ENCODE data around the gene MUC22.

Gene MUC22

GRCh38 chr6:31001281-31001888 lies 8.9 kb upstream of the MUC22 start:
- Histone ChIP-seq H3K36me3 (ENCODE audit: insufficient read depth, insufficient read length, low read length) (no peaks in the 10 kb centered on the region), H3K27me3 (ENCODE audit: insufficient read depth, insufficient read length) (no peaks in the 10 kb centered on the region), H3K9ac (ENCODE audit: insufficient read length, low read depth) (no peak overlapping the region), H3K9me3 (ENCODE audit: insufficient read depth, low read length) (no peaks in the 10 kb centered on the region; the same call in 1 of the 2 replicates), H3K4me3 (ENCODE audit: insufficient read length, low read depth) (no peak overlapping the region), H3K4me1 (ENCODE audit: insufficient read depth, insufficient read length) (no peaks in the 10 kb centered on the region)
- no peak for DNase-seq (ENCODE audit: low read depth, low spot score)
- no peak for TF ChIP-seq YY1 (IDR thresholded peaks at IDR 0.05; ENCODE audit: insufficient read depth, insufficient read length)
- TF ChIP-seq ZNF274 (IDR thresholded peaks at IDR 0.05; ENCODE audit: low read depth, low read length) = no peak
- TF ChIP-seq SUZ12 (IDR thresholded peaks at IDR 0.05; ENCODE audit: extremely low read depth, insufficient read depth, insufficient read length) = no peak

- Histone ChIP-seq H3K36me3 (ENCODE audit: insufficient read depth, insufficient read length, low read length) (no peaks in the 10 kb centered on the region), H3K4me3 (ENCODE audit: insufficient read length, low read depth) (no peak overlapping the region), H3K27me3 (ENCODE audit: insufficient read depth, insufficient read length) (no peaks in the 10 kb centered on the region), H3K4me1 (ENCODE audit: insufficient read depth, insufficient read length) (no peaks in the 10 kb centered on the region), H3K9ac (ENCODE audit: insufficient read length, low read depth) (no peak overlapping the region), H3K9me3 (ENCODE audit: insufficient read depth, low read length) (no peaks in the 10 kb centered on the region; the same call in 1 of the 2 replicates)
- DNase-seq (ENCODE audit: low read depth, low spot score) = no peak
- TF ChIP-seq ZNF274 (IDR thresholded peaks at IDR 0.05; ENCODE audit: low read depth, low read length) (no peak), YY1 (IDR thresholded peaks at IDR 0.05; ENCODE audit: insufficient read depth, insufficient read length) (no peak), SUZ12 (IDR thresholded peaks at IDR 0.05; ENCODE audit: extremely low read depth, insufficient read depth, insufficient read length) (no peak)
Observed at GRCh38 chr6:31002471-31002870, 7.8 kb upstream of the MUC22 start.

- Histone ChIP-seq H3K36me3 (ENCODE audit: insufficient read depth, insufficient read length, low read length) (no peaks in the 10 kb centered on the region), H3K9ac (ENCODE audit: insufficient read length, low read depth) (no peak overlapping the region), H3K4me1 (ENCODE audit: insufficient read depth, insufficient read length) (no peaks in the 10 kb centered on the region), H3K4me3 (ENCODE audit: insufficient read length, low read depth) (no peak overlapping the region), H3K9me3 (ENCODE audit: insufficient read depth, low read length) (no peaks in the 10 kb centered on the region; the same call in 1 of the 2 replicates), H3K27me3 (ENCODE audit: insufficient read depth, insufficient read length) (no peaks in the 10 kb centered on the region)
- no peak for TF ChIP-seq SUZ12 (IDR thresholded peaks at IDR 0.05; ENCODE audit: extremely low read depth, insufficient read depth, insufficient read length)
- no peak for TF ChIP-seq ZNF274 (IDR thresholded peaks at IDR 0.05; ENCODE audit: low read depth, low read length)
- no peak for TF ChIP-seq YY1 (IDR thresholded peaks at IDR 0.05; ENCODE audit: insufficient read depth, insufficient read length)
- no peak for DNase-seq (ENCODE audit: low read depth, low spot score)
Observed at GRCh38 chr6:31004794-31005193, 5.5 kb upstream of the MUC22 start.

GRCh38 chr6:31005249-31006020 lies 4.8 kb upstream of the MUC22 start:
- no peak overlapping the region for H3K4me3 ChIP-seq (ENCODE audit: insufficient read length, low read depth)
- no peaks in the 10 kb centered on the region for H3K36me3 ChIP-seq (ENCODE audit: insufficient read depth, insufficient read length, low read length)
- no peak overlapping the region for H3K9ac ChIP-seq (ENCODE audit: insufficient read length, low read depth)
- no peaks in the 10 kb centered on the region for H3K9me3 ChIP-seq (ENCODE audit: insufficient read depth, low read length)
- TF ChIP-seq ZNF274 (IDR thresholded peaks at IDR 0.05; ENCODE audit: low read depth, low read length) = no peak
- no peak for TF ChIP-seq YY1 (IDR thresholded peaks at IDR 0.05; ENCODE audit: insufficient read depth, insufficient read length)
- TF ChIP-seq SUZ12 (IDR thresholded peaks at IDR 0.05; ENCODE audit: extremely low read depth, insufficient read depth, insufficient read length) = no peak
- no peaks in the 10 kb centered on the region for H3K27me3 ChIP-seq (ENCODE audit: insufficient read depth, insufficient read length)
- no peak for DNase-seq (ENCODE audit: low read depth, low spot score)
- no peaks in the 10 kb centered on the region for H3K4me1 ChIP-seq (ENCODE audit: insufficient read depth, insufficient read length)

GRCh38 chr6:31007694-31008093 lies 2.6 kb upstream of the MUC22 start:
- no peaks in the 10 kb centered on the region for H3K36me3 ChIP-seq (ENCODE audit: insufficient read depth, insufficient read length, low read length)
- no peak for TF ChIP-seq YY1 (IDR thresholded peaks at IDR 0.05; ENCODE audit: insufficient read depth, insufficient read length)
- TF ChIP-seq SUZ12 (IDR thresholded peaks at IDR 0.05; ENCODE audit: extremely low read depth, insufficient read depth, insufficient read length) = no peak
- TF ChIP-seq ZNF274 (IDR thresholded peaks at IDR 0.05; ENCODE audit: low read depth, low read length) = no peak
- no peak for DNase-seq (ENCODE audit: low read depth, low spot score)
- no peaks in the 10 kb centered on the region for H3K9me3 ChIP-seq (ENCODE audit: insufficient read depth, low read length)
- H3K27me3 ChIP-seq (ENCODE audit: insufficient read depth, insufficient read length) = no peaks in the 10 kb centered on the region
- no peak overlapping the region for H3K4me3 ChIP-seq (ENCODE audit: insufficient read length, low read depth)
- H3K4me1 ChIP-seq (ENCODE audit: insufficient read depth, insufficient read length) = no peaks in the 10 kb centered on the region
- H3K9ac ChIP-seq (ENCODE audit: insufficient read length, low read depth) = no peak overlapping the region

GRCh38 chr6:31008165-31008564 lies 2.1 kb upstream of the MUC22 start:
- H3K36me3 ChIP-seq (ENCODE audit: insufficient read depth, insufficient read length, low read length) = no peaks in the 10 kb centered on the region
- no peak overlapping the region for H3K9ac ChIP-seq (ENCODE audit: insufficient read length, low read depth)
- no peak for TF ChIP-seq YY1 (IDR thresholded peaks at IDR 0.05; ENCODE audit: insufficient read depth, insufficient read length)
- H3K27me3 ChIP-seq (ENCODE audit: insufficient read depth, insufficient read length) = no peaks in the 10 kb centered on the region
- no peaks in the 10 kb centered on the region for H3K9me3 ChIP-seq (ENCODE audit: insufficient read depth, low read length)
- no peak for DNase-seq (ENCODE audit: low read depth, low spot score)
- no peaks in the 10 kb centered on the region for H3K4me1 ChIP-seq (ENCODE audit: insufficient read depth, insufficient read length)
- no peak overlapping the region for H3K4me3 ChIP-seq (ENCODE audit: insufficient read length, low read depth)

- Histone ChIP-seq H3K4me1 (ENCODE audit: insufficient read depth, insufficient read length) (no peaks in the 10 kb centered on the region), H3K9me3 (ENCODE audit: insufficient read depth, low read length) (no peaks in the 10 kb centered on the region), H3K27me3 (ENCODE audit: insufficient read depth, insufficient read length) (no peaks in the 10 kb centered on the region), H3K9ac (ENCODE audit: insufficient read length, low read depth) (no peak overlapping the region), H3K4me3 (ENCODE audit: insufficient read length, low read depth) (no peak overlapping the region), H3K36me3 (ENCODE audit: insufficient read depth, insufficient read length, low read length) (no peaks in the 10 kb centered on the region)
- DNase-seq (ENCODE audit: low read depth, low spot score) = no peak
- TF ChIP-seq SUZ12 (IDR thresholded peaks at IDR 0.05; ENCODE audit: extremely low read depth, insufficient read depth, insufficient read length) = no peak
- no peak for TF ChIP-seq YY1 (IDR thresholded peaks at IDR 0.05; ENCODE audit: insufficient read depth, insufficient read length)
- TF ChIP-seq ZNF274 (IDR thresholded peaks at IDR 0.05; ENCODE audit: low read depth, low read length) = no peak
Observed at GRCh38 chr6:31009731-31010130, 543 bp upstream of the MUC22 start.
